GM19395 (cell line): ENCODE data around the gene SYNPO2.
"Not testable (repeated sequence)": the region's sequence is repeated elsewhere in the genome, so short reads cannot be mapped to it uniquely, and the experiment has no call there.

Experiments used
- ATAC-seq: cut with Tn5 transposase; IDR thresholded peaks from one replicate; pipeline ENCODE4 v1.9.1; 2021; ENCODE audit warnings: mild to moderate bottlenecking, moderate library complexity; ENCODE audit not compliant: unreplicated experiment

SYNPO2 gene

DNA sequence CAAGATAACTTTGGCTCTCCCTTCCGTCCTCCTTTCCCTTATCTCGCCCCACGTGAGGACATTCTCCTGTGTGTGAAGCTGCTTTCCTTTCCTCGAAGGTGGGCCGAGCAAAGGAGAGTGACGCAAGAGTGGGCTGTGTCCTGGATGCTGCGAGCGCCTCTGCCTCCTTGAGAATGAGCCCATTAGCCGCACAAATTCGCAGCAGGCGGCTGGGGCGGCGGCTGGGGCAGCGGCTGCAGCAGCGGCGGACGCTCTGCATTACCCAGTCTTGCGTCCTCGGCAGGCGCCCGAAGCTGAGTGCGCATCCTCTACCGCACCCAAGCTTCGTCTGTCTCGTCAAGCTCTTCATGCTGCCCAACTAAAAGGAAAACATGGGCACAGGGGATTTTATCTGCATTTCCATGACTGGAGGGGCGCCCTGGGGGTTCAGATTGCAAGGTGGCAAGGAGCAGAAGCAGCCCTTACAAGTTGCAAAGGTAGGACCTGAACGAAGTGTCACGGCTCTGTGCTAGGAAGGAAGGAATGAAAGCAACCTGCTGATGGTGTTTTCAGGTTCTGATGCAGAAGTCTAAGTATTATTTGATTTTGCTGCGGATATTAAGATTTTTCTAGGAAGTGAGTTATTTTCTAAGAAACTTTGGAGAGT, at the start of gene SYNPO2:
TSS of gene SYNPO2 (plus strand) at position 189 of the 646 bp plus-strand sequence. CDS start at position 372, 183 bp downstream.
- ATAC-seq: peak; percentile 87

DNA sequence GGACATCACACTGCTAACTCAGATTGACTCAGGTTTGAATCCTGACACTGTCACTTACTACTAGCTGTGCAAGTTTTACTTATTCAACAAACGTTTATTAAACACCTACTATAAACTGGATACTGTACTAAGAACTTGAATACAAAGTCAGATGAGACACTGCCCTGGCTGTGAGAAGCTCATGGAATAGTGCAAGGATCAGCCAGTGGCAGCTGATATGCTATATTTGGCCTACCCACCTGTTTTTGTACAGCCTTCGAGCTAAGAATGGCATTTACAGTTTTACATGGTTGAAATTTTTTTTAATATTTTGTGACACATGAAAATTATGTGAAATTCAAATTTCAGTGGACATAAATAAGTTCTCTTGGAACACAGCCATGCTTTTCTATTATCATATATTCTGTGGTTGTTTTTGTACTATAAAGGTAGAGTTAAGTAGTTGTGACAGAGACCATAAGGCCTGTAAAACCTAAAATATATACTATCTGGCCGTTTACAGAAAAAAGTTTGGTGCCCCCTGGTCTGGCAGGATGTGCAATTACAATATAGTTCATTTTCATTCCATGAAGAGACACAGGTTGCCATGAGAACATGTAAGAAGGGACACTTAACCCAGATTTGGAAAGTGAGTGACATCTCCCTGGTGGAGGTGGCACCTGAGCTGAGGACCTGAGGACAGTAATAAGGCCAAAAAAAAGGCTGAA, 49.3 kb upstream of the SYNPO2 start:
- no peak for ATAC-seq

- ATAC-seq: no peak
Measured at GRCh38 chr4:118842055-118842454, 46.6 kb upstream of the SYNPO2 start.

DNA sequence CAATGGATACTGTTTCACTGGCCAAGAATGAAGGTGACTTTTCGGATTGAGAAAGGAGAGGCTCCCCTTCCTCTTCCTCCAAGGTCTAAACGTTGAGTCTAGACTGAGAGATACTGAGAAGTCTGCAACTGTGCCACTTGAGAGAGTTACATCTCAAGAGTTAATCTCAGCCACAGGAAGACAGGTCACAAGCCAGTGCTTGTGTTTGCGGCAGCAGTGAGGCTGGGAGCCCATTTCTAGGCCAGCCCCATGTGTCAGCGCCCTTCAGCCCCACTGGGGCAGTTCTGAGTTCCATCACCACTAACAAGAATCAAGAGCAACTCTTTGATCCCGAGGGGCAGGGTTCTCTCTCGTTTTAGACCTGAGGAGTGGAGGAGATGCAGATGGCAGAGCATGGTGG, 45.4 kb upstream of the SYNPO2 start:
- no peak for ATAC-seq

GRCh38 chr4:118845552-118846050, 43.1 kb upstream of the SYNPO2 start:
- no peak for ATAC-seq

- ATAC-seq: no peak
Measured at GRCh38 chr4:118846979-118847378, 41.7 kb upstream of the SYNPO2 start.

DNA sequence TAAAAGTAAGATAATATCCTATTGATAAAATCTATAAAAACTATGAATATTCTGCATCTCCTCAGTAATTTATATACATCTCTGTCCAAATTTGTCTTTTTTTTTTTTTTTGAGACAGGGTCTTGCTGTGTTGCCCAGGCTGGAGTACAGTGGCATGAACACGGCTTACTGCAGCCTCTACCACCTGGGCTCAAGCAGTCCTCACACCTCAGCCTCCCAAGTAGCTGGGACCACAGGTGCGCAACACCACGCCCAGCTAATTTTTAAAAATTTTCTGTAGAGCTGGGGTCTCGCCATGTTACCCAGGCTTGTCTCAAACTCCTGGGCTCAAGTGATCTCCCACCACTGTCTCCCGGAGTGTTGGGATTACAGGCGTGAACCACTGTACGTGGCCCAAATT, 40.4 kb upstream of the SYNPO2 start:
- no peak for ATAC-seq

GRCh38 chr4:118848901-118849300, 39.8 kb upstream of the SYNPO2 start:
- ATAC-seq: no peak

DNA sequence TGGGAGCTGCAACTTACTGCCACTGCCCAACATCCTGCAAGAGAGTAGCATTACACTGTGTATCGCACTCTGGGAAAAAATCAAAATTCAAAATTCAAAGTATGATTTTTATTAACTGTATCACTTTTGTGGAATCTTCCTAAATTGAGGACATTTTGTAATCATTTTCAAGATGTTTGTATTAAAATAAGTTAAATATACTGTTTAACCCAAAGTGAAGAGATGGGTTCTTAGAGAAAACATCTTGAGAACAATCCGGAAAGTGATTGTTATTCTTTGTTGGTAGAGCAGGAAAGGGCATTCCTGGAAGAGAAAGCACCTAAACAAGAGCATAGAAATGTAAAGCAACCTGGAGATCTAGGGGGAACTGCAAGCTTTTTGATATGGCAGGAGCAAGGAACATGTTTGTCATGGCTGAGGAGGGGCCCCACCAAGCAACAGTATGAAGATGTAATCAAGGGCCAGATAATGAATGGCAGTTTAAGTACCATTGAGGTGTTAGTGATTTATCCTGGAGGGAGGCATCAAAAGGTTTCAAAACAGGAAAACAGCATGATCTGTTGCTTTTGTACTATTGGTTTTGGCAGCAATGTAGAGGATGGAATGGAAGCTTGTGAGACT, 38.7 kb upstream of the SYNPO2 start:
- peak; percentile 16 for ATAC-seq

GRCh38 chr4:118850488-118851173, 38.0 kb upstream of the SYNPO2 start:
- ATAC-seq: peak; percentile 94

- ATAC-seq: no peak
Measured at GRCh38 chr4:118857760-118858159, 30.9 kb upstream of the SYNPO2 start.

GRCh38 chr4:118858779-118859178, 29.9 kb upstream of the SYNPO2 start:
- ATAC-seq: no peak

DNA sequence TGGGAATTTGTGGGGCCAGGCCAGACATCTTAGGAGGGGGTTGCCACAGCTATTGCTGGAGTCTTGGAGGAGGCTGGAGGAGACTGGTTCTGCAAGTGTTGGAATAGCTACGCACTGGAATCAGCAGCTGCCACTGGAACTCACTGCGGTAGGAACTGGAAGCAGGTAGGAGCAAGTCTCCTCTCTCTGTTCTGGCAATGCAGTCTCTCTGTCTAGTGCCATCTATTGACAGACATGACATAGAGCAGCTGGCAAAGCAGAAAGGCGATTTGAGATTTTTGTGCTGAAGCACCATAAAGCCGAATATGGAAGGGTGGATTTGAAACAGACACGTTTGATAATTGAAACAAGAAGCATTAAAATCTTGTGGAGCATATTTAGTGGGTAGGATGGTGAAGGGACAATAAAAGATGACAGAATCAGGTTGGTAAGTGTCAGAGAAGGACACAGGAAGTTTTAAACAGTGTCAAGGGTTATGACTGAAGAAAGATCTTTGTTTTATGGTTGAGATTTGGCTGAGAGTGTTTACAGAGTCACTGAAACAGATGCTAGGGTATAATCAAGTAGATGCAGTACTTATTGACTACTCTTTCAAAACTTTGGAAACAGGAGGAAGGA, 23.5 kb upstream of the SYNPO2 start:
- ATAC-seq: peak; percentile 83

DNA sequence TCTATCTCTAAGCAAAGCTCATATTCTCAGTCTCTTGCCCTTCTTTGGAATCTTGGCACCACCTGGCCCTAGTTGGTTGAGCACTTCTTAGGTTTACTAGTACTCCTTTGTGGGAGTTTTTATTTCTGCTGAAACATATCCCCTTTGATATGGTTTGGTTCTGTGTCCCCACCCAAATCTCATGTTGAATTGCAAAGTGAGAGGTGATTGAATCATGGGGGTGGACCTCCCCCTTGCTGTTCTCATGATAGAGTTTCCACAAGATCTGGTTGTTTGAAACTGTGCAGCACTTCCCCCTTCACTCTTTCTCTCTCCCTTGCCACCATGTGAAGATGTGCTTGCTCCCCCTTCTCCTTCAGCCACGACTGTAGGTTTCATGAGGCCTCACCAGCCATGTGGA, 22.2 kb upstream of the SYNPO2 start:
- ATAC-seq: no peak

DNA sequence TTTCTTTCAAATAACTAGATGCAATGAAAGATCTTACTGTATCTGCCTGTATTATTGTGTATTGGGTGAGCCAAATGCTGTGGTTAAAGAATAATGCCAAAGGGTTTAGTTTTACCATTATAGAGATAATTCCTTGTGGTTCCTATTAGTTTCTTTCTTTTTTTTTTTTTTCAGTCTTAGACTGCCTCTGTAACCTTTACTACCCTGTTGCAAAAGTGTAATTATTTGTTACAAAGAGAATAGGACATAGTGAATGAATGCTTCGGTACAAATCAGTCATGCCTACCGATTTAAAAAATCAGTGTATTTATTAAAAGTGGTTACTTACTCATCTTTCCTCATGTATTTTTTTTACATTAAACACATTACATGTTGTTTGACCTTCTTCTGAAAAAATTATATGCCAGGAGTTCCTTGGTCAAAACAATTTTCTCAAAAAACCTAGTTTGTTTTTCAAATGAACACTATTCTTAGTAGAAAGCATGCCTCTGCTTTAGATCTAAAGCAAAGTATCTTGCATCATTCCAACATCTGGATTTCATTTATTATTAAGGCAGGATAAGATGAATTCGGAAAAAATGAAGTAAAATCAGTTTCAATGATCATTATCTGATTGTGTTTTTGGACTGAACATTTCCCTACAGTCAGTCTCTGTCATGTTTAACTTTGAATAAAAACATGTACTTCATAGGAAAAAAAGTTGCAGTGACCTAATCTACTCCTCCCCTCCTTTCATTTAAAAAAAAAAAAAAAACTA, 21.2 kb upstream of the SYNPO2 start:
- ATAC-seq: no peak

DNA sequence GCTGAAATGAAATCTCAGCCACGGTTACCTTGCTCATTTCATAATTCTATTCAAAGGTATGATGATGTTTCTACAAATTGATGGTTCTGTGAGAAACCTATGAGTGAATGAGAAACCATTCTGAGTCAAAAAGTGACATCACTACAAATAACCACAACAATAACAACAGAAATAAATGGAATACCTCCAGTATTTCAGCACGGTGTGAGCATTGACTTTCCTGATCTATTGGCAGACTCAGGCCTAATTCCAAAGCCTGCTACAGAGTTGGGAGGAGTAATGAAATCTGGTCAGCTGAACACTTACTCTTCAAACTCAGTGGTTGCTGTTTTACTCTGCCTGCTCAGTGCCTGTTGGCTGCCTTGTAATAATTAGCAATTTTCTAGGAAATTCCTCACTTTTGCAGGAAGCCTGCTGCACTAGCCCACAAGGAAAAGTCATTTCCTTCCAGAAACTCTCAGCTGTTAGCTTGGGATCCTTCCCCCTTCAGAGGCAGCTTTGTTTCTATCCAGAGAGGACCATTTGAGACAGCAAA, 18.8 kb upstream of the SYNPO2 start:
- no peak for ATAC-seq

- no peak for ATAC-seq
Measured at GRCh38 chr4:118872181-118872580, 16.5 kb upstream of the SYNPO2 start.

- ATAC-seq: no peak
Measured at GRCh38 chr4:118877797-118878196, 10.9 kb upstream of the SYNPO2 start.

DNA sequence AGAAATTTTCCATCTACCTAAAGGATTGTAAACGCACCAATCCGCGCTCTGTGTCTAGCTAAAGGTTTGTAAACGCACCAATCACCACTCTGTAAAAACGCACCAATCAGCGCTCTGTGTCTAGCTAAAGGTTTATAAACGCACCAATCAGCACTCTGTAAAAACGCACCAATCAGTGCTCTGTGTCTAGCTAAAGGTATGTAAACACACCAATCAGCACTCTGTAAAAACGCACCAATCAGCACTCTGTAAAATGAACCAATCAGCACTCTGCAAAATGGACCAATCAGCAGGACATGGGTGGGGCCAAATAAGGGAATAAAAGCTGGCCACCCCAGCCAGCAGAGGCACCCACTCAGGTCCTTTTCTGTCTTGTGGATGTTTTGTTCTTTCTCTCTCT, 10.1 kb upstream of the SYNPO2 start:
- ATAC-seq: not testable (repeated sequence)

- ATAC-seq: no peak
Measured at GRCh38 chr4:118879409-118879808, 9.2 kb upstream of the SYNPO2 start.
